ES-I3 (cell line): Measurements from ENCODE around the gene NOTCH4.
"Not testable (repeated sequence)": the region's sequence is repeated elsewhere in the genome, so short reads cannot be mapped to it uniquely, and the experiment has no call there.

ENCODE experiments used
- H3K36me3 ChIP-seq: 2 replicates; pipeline ENCODE4 v1.6.1; 2013; ENCODE audit warnings: mild to moderate bottlenecking, low read length, control low read depth, moderate library complexity; ENCODE audit not compliant: insufficient read depth
- H3K4me1 ChIP-seq: 2 replicates; pipeline ENCODE4 v1.6.1; 2013; ENCODE audit warnings: mild to moderate bottlenecking, control low read depth, low read length; ENCODE audit not compliant: insufficient read depth
- H3K9ac ChIP-seq: 2 replicates; pipeline ENCODE4 v1.6.1; 2013; ENCODE audit warnings: low read depth, mild to moderate bottlenecking, low read length, moderate library complexity
- H3K9me3 ChIP-seq: 2 replicates; pipeline ENCODE4 v1.6.1; 2013; ENCODE audit warnings: mild to moderate bottlenecking, low read length, moderate library complexity; ENCODE audit not compliant: control insufficient read depth, insufficient read depth

NOTCH4 gene

GRCh38 chr6:32240686-32241085, 16.8 kb upstream of the NOTCH4 start:
- H3K36me3 ChIP-seq: no peaks in the 10 kb centered on the region
- no peaks in the 10 kb centered on the region for H3K9me3 ChIP-seq
- no peaks in the 10 kb centered on the region for H3K4me1 ChIP-seq
- no peak overlapping the region for H3K9ac ChIP-seq

GRCh38 chr6:32239462-32239861, 15.6 kb upstream of the NOTCH4 start:
- Histone ChIP-seq H3K36me3 (no peaks in the 10 kb centered on the region), H3K4me1 (no peaks in the 10 kb centered on the region), H3K9ac (no peak overlapping the region), H3K9me3 (no peaks in the 10 kb centered on the region)

- no peaks in the 10 kb centered on the region for H3K36me3 ChIP-seq
- no peaks in the 10 kb centered on the region for H3K4me1 ChIP-seq
- H3K9ac ChIP-seq: no peak overlapping the region
- H3K9me3 ChIP-seq: no peaks in the 10 kb centered on the region
Measured at GRCh38 chr6:32234934-32235333, 11.1 kb upstream of the NOTCH4 start.

GRCh38 chr6:32226434-32226833, 2.6 kb upstream of the NOTCH4 start:
- H3K9ac ChIP-seq: no peak overlapping the region
- H3K4me1 ChIP-seq: peaks cover 15% of the 10 kb centered on the region; the same call in 1 of the 2 replicates
- no peaks in the 10 kb centered on the region for H3K36me3 ChIP-seq
- no peaks in the 10 kb centered on the region; the same call in 1 of the 2 replicates for H3K9me3 ChIP-seq

GRCh38 chr6:32224696-32225095, 829 bp upstream of the NOTCH4 start:
- Histone ChIP-seq H3K36me3 (no peaks in the 10 kb centered on the region), H3K9ac (no peak overlapping the region), H3K4me1 (peaks cover 15% of the 10 kb centered on the region; the same call in 1 of the 2 replicates), H3K9me3 (no peaks in the 10 kb centered on the region; the same call in 1 of the 2 replicates)

- no peaks in the 10 kb centered on the region; the same call in 1 of the 2 replicates for H3K9me3 ChIP-seq
- no peak overlapping the region for H3K9ac ChIP-seq
- H3K36me3 ChIP-seq: no peaks in the 10 kb centered on the region
- H3K4me1 ChIP-seq: peaks cover 15% of the 10 kb centered on the region; the same call in 1 of the 2 replicates
Measured at GRCh38 chr6:32222333-32223230, 1.3 kb downstream of the NOTCH4 start.

GRCh38 chr6:32220021-32220420, 3.8 kb downstream of the NOTCH4 start:
- peaks cover 15% of the 10 kb centered on the region; the same call in 1 of the 2 replicates for H3K4me1 ChIP-seq
- H3K36me3 ChIP-seq: no peaks in the 10 kb centered on the region
- no peaks in the 10 kb centered on the region for H3K9me3 ChIP-seq
- no peak overlapping the region for H3K9ac ChIP-seq

- Histone ChIP-seq H3K36me3 (no peaks in the 10 kb centered on the region), H3K9me3 (no peaks in the 10 kb centered on the region), H3K4me1 (peaks cover 4% of the 10 kb centered on the region; the same call in 1 of the 2 replicates), H3K9ac (no peak overlapping the region)
Measured at GRCh38 chr6:32218167-32218566, 5.7 kb downstream of the NOTCH4 start.

GRCh38 chr6:32216998-32217397, 6.9 kb downstream of the NOTCH4 start:
- Histone ChIP-seq H3K9me3 (no peaks in the 10 kb centered on the region), H3K36me3 (no peaks in the 10 kb centered on the region)

GRCh38 chr6:32216285-32216684, 7.6 kb downstream of the NOTCH4 start:
- Histone ChIP-seq H3K36me3 (no peaks in the 10 kb centered on the region), H3K9me3 (no peaks in the 10 kb centered on the region), H3K9ac (no peak overlapping the region), H3K4me1 (no peaks in the 10 kb centered on the region)

More at GRCh38 chr6:32216998-32217397, 6.9 kb downstream of the NOTCH4 start:
- no peaks in the 10 kb centered on the region for H3K4me1 ChIP-seq
- H3K9ac ChIP-seq: no peak overlapping the region

- Histone ChIP-seq H3K9ac (no peak overlapping the region), H3K9me3 (no peaks in the 10 kb centered on the region), H3K4me1 (no peaks in the 10 kb centered on the region), H3K36me3 (no peaks in the 10 kb centered on the region)
Measured at GRCh38 chr6:32215617-32216016, 8.2 kb downstream of the NOTCH4 start.

GRCh38 chr6:32214126-32214525, 9.7 kb downstream of the NOTCH4 start:
- no peak overlapping the region for H3K9ac ChIP-seq
- H3K4me1 ChIP-seq: no peaks in the 10 kb centered on the region
- H3K36me3 ChIP-seq: no peaks in the 10 kb centered on the region
- no peaks in the 10 kb centered on the region for H3K9me3 ChIP-seq

- Histone ChIP-seq H3K36me3 (no peaks in the 10 kb centered on the region), H3K4me1 (no peaks in the 10 kb centered on the region), H3K9ac (no peak overlapping the region), H3K9me3 (no peaks in the 10 kb centered on the region)
Measured at GRCh38 chr6:32213649-32214048, 10.2 kb downstream of the NOTCH4 start.

GRCh38 chr6:32212076-32212760, 11.6 kb downstream of the NOTCH4 start:
- no peak overlapping the region for H3K9ac ChIP-seq

GRCh38 chr6:32211432-32211831, 12.4 kb downstream of the NOTCH4 start:
- H3K9me3 ChIP-seq, H3K4me1 ChIP-seq, H3K9ac ChIP-seq, H3K36me3 ChIP-seq: not testable (repeated sequence)

More at GRCh38 chr6:32212076-32212760, 11.6 kb downstream of the NOTCH4 start:
- no peaks in the 10 kb centered on the region for H3K36me3 ChIP-seq
- no peaks in the 10 kb centered on the region for H3K9me3 ChIP-seq
- H3K4me1 ChIP-seq: no peaks in the 10 kb centered on the region
